Measurements from ENCODE around the gene ANKRD65.

ANKRD65 gene

GRCh38 chr1:1434824-1435105, 13.7 kb upstream of the ANKRD65 start:
- H3K27ac ChIP-seq: no peak overlapping the region
- TF ChIP-seq CTCF (conservative IDR thresholded peaks at IDR 0.05; ENCODE audit: low read depth, low read length): no peak
- H3K4me3 ChIP-seq (IDR thresholded peaks at IDR 0.05; ENCODE audit: insufficient read depth, low read depth, low read length): no peak overlapping the region
- H3K27me3 ChIP-seq (ENCODE audit: insufficient read depth, low read depth): peaks cover 63% of the 10 kb centered on the region
- H3K36me3 ChIP-seq (ENCODE audit: insufficient read depth): no peaks in the 10 kb centered on the region
- no peaks in the 10 kb centered on the region for H3K79me2 ChIP-seq (ENCODE audit: insufficient read depth, low read depth)
- H3K4me2 ChIP-seq: no peak overlapping the region
- H3K9ac ChIP-seq: no peak overlapping the region
- no peaks in the 10 kb centered on the region for H3K4me1 ChIP-seq (ENCODE audit: low read depth, poor library complexity, severe bottlenecking)
- no peaks in the 10 kb centered on the region for H4K20me1 ChIP-seq (ENCODE audit: insufficient read depth)
- no peak overlapping the region for H2AFZ ChIP-seq (ENCODE audit: low read depth)

- H3K4me2 ChIP-seq: no peak overlapping the region
- H3K4me1 ChIP-seq (ENCODE audit: low read depth, poor library complexity, severe bottlenecking): no peaks in the 10 kb centered on the region
- no peaks in the 10 kb centered on the region for H3K79me2 ChIP-seq (ENCODE audit: insufficient read depth, low read depth)
- no peaks in the 10 kb centered on the region for H3K36me3 ChIP-seq (ENCODE audit: insufficient read depth)
- no peak overlapping the region for H3K4me3 ChIP-seq (IDR thresholded peaks at IDR 0.05; ENCODE audit: insufficient read depth, low read depth, low read length)
- no peak for TF ChIP-seq CTCF (conservative IDR thresholded peaks at IDR 0.05; ENCODE audit: low read depth, low read length)
- H3K9ac ChIP-seq: no peak overlapping the region
- peaks cover 68% of the 10 kb centered on the region for H3K27me3 ChIP-seq (ENCODE audit: insufficient read depth, low read depth)
- no peaks in the 10 kb centered on the region for H4K20me1 ChIP-seq (ENCODE audit: insufficient read depth)
- no peak overlapping the region for H2AFZ ChIP-seq (ENCODE audit: low read depth)
- H3K27ac ChIP-seq: no peak overlapping the region
Observed at GRCh38 chr1:1434131-1434823, 13.2 kb upstream of the ANKRD65 start.

- Histone ChIP-seq H3K9ac (no peak overlapping the region), H3K4me3 (IDR thresholded peaks at IDR 0.05; ENCODE audit: insufficient read depth, low read depth, low read length) (no peak overlapping the region), H2AFZ (ENCODE audit: low read depth) (no peak overlapping the region), H3K27me3 (ENCODE audit: insufficient read depth, low read depth) (peaks cover 73% of the 10 kb centered on the region), H3K36me3 (ENCODE audit: insufficient read depth) (no peaks in the 10 kb centered on the region), H4K20me1 (ENCODE audit: insufficient read depth) (no peaks in the 10 kb centered on the region), H3K4me1 (ENCODE audit: low read depth, poor library complexity, severe bottlenecking) (no peaks in the 10 kb centered on the region), H3K4me2 (no peak overlapping the region), H3K27ac (no peak overlapping the region), H3K79me2 (ENCODE audit: insufficient read depth, low read depth) (no peaks in the 10 kb centered on the region)
- no peak for TF ChIP-seq CTCF (conservative IDR thresholded peaks at IDR 0.05; ENCODE audit: low read depth, low read length)
Observed at GRCh38 chr1:1433804-1434130, 12.7 kb upstream of the ANKRD65 start.

- Histone ChIP-seq H3K27ac (no peak overlapping the region), H2AFZ (ENCODE audit: low read depth) (no peak overlapping the region), H3K79me2 (ENCODE audit: insufficient read depth, low read depth) (no peaks in the 10 kb centered on the region), H4K20me1 (ENCODE audit: insufficient read depth) (no peaks in the 10 kb centered on the region), H3K9ac (no peak overlapping the region), H3K27me3 (ENCODE audit: insufficient read depth, low read depth) (peaks cover 78% of the 10 kb centered on the region), H3K36me3 (ENCODE audit: insufficient read depth) (no peaks in the 10 kb centered on the region), H3K4me1 (ENCODE audit: low read depth, poor library complexity, severe bottlenecking) (no peaks in the 10 kb centered on the region), H3K4me2 (no peak overlapping the region), H3K4me3 (IDR thresholded peaks at IDR 0.05; ENCODE audit: insufficient read depth, low read depth, low read length) (no peak overlapping the region)
- no peak for TF ChIP-seq CTCF (conservative IDR thresholded peaks at IDR 0.05; ENCODE audit: low read depth, low read length)
Observed at GRCh38 chr1:1432951-1433803, 12.1 kb upstream of the ANKRD65 start.

Measured in KMS-11 (cell line).